BLaER1 (cell line): ENCODE measurements around the gene KIAA1210.
A peak's percentile ranks its signal among the peaks of the same experiment; 100 is the strongest.

Source experiments
- H3K27ac ChIP-seq: shearing (Covaris generic); formaldehyde crosslinking; 2 replicates; pipeline ENCODE4 v1.8.1; 2022
- H3K27me3 ChIP-seq: shearing (Covaris generic); formaldehyde crosslinking; 2 replicates; pipeline ENCODE4 v1.8.1; 2022
- H3K36me3 ChIP-seq: shearing (Covaris generic); formaldehyde crosslinking; 2 replicates; pipeline ENCODE4 v1.8.1; 2022
- H3K4me1 ChIP-seq: shearing (Covaris generic); formaldehyde crosslinking; 2 replicates; pipeline ENCODE4 v1.8.1; 2022
- H3K4me2 ChIP-seq: shearing (Covaris generic); formaldehyde crosslinking; 2 replicates; pipeline ENCODE4 v1.8.1; 2022
- H3K4me3 ChIP-seq: shearing (Covaris generic); formaldehyde crosslinking; 2 replicates; pipeline ENCODE4 v1.8.1; 2022
- H3K9ac ChIP-seq: shearing (Covaris generic); formaldehyde crosslinking; 2 replicates; pipeline ENCODE4 v1.8.1; 2022
- H3K9me3 ChIP-seq: shearing (Covaris generic); formaldehyde crosslinking; 2 replicates; pipeline ENCODE4 v1.8.1; 2022
- H4K20me1 ChIP-seq: shearing (Covaris generic); formaldehyde crosslinking; 2 replicates; pipeline ENCODE4 v1.8.1; 2022
- Cebpa-rat ChIP-seq: shearing (Covaris generic); IDR thresholded peaks from 2 replicates; pipeline ENCODE4 v1.8.1; 2022

KIAA1210 gene

GRCh38 chrX:119073200-119073905 lies 54.3 kb downstream of the KIAA1210 start:
- TF ChIP-seq Cebpa-rat, result no peak
- H3K4me3 ChIP-seq, result no peak overlapping the region
- H3K4me2 ChIP-seq, result no peak overlapping the region
- H3K9ac ChIP-seq, result no peak overlapping the region
- H3K4me1 ChIP-seq, result peaks cover 14% of the 10 kb centered on the region
- H3K9me3 ChIP-seq, result 0 out of 2 replicates have a peak, but pooled peaks cover 11% of the 10 kb centered on the region
- H4K20me1 ChIP-seq, result no peaks in the 10 kb centered on the region
- H3K27me3 ChIP-seq, result no peaks in the 10 kb centered on the region
- H3K36me3 ChIP-seq, result no peaks in the 10 kb centered on the region
- H3K27ac ChIP-seq, result no peak overlapping the region

- Histone ChIP-seq H3K4me3 (no peak within 1 kb of the TSS), H3K27me3 (no peaks in the 10 kb centered on the region), H4K20me1 (no peaks in the 10 kb centered on the region), H3K9me3 (0 out of 2 replicates have a peak, but pooled peaks cover 11% of the 10 kb centered on the region), H3K4me2 (peak within 1 kb of the TSS; percentile 53), H3K9ac (no peak within 1 kb of the TSS), H3K4me1 (peaks cover 20% of the 10 kb centered on the region), H3K36me3 (no peaks in the 10 kb centered on the region), H3K27ac (no peak within 1 kb of the TSS)
- no peak for TF ChIP-seq Cebpa-rat
These were observed 54.9 kb downstream of the KIAA1210 start, which contains the start of gene CT47C1 for GRCh38 chrX:119072744-119073143. CT47C1 (plus strand) TSS chrX:119072993; CDS start chrX:119073226, 233 bp downstream.

- peak overlapping the region; percentile 53 for H3K4me2 ChIP-seq
- peaks cover 34% of the 10 kb centered on the region for H3K4me1 ChIP-seq
- H3K9me3 ChIP-seq, result 0 out of 2 replicates have a peak, but pooled peaks cover 11% of the 10 kb centered on the region
- no peaks in the 10 kb centered on the region for H3K27me3 ChIP-seq
- no peaks in the 10 kb centered on the region for H4K20me1 ChIP-seq
- H3K36me3 ChIP-seq, result no peaks in the 10 kb centered on the region
- H3K27ac ChIP-seq, result no peak overlapping the region
- H3K9ac ChIP-seq, result no peak overlapping the region
- no peak for TF ChIP-seq Cebpa-rat
- H3K4me3 ChIP-seq, result no peak overlapping the region
These were observed 56.2 kb downstream of the KIAA1210 start for GRCh38 chrX:119071381-119071780.

- Histone ChIP-seq H3K27ac (no peak overlapping the region), H3K9me3 (0 out of 2 replicates have a peak, but pooled peaks cover 11% of the 10 kb centered on the region), H3K4me3 (no peak overlapping the region), H3K4me2 (no peak overlapping the region), H3K4me1 (peaks cover 40% of the 10 kb centered on the region), H4K20me1 (no peaks in the 10 kb centered on the region), H3K27me3 (no peaks in the 10 kb centered on the region), H3K9ac (no peak overlapping the region), H3K36me3 (no peaks in the 10 kb centered on the region)
- no peak for TF ChIP-seq Cebpa-rat
These were observed 57.9 kb downstream of the KIAA1210 start for GRCh38 chrX:119069762-119070161.

GRCh38 chrX:119069128-119069527 lies 58.5 kb downstream of the KIAA1210 start:
- Histone ChIP-seq H3K4me2 (no peak overlapping the region), H3K27me3 (no peaks in the 10 kb centered on the region), H3K9me3 (0 out of 2 replicates have a peak, but pooled peaks cover 11% of the 10 kb centered on the region), H3K4me3 (no peak overlapping the region), H3K36me3 (no peaks in the 10 kb centered on the region), H3K4me1 (peaks cover 40% of the 10 kb centered on the region), H3K27ac (no peak overlapping the region), H4K20me1 (no peaks in the 10 kb centered on the region), H3K9ac (no peak overlapping the region)
- no peak for TF ChIP-seq Cebpa-rat

GRCh38 chrX:119067023-119067739 lies 60.4 kb downstream of the KIAA1210 start:
- no peak for TF ChIP-seq Cebpa-rat
- no peaks in the 10 kb centered on the region for H3K9me3 ChIP-seq
- peak overlapping the region; percentile 77 for H3K4me2 ChIP-seq
- H3K9ac ChIP-seq, result no peak overlapping the region
- H3K27ac ChIP-seq, result no peak overlapping the region
- no peaks in the 10 kb centered on the region for H3K27me3 ChIP-seq
- H3K4me1 ChIP-seq, result peaks cover 40% of the 10 kb centered on the region
- no peaks in the 10 kb centered on the region for H4K20me1 ChIP-seq
- H3K4me3 ChIP-seq, result no peak overlapping the region
- H3K36me3 ChIP-seq, result no peaks in the 10 kb centered on the region

- no peak overlapping the region for H3K27ac ChIP-seq
- no peaks in the 10 kb centered on the region for H4K20me1 ChIP-seq
- no peak overlapping the region for H3K4me2 ChIP-seq
- no peak overlapping the region for H3K4me3 ChIP-seq
- no peak for TF ChIP-seq Cebpa-rat
- no peaks in the 10 kb centered on the region for H3K36me3 ChIP-seq
- H3K9ac ChIP-seq, result no peak overlapping the region
- no peaks in the 10 kb centered on the region for H3K27me3 ChIP-seq
- H3K9me3 ChIP-seq, result no peaks in the 10 kb centered on the region
- H3K4me1 ChIP-seq, result peaks cover 27% of the 10 kb centered on the region
These were observed 64.2 kb downstream of the KIAA1210 start for GRCh38 chrX:119063428-119063827.

- Histone ChIP-seq H3K4me3 (no peak overlapping the region), H3K27ac (no peak overlapping the region), H3K36me3 (no peaks in the 10 kb centered on the region), H3K4me2 (no peak overlapping the region), H3K27me3 (no peaks in the 10 kb centered on the region), H3K9ac (no peak overlapping the region), H3K9me3 (no peaks in the 10 kb centered on the region), H3K4me1 (peaks cover 21% of the 10 kb centered on the region), H4K20me1 (no peaks in the 10 kb centered on the region)
- TF ChIP-seq Cebpa-rat, result no peak
These were observed 64.8 kb downstream of the KIAA1210 start for GRCh38 chrX:119062750-119063374.

- no peaks in the 10 kb centered on the region for H3K36me3 ChIP-seq
- H3K27me3 ChIP-seq, result no peaks in the 10 kb centered on the region
- TF ChIP-seq Cebpa-rat, result no peak
These were observed 71.9 kb downstream of the KIAA1210 start for GRCh38 chrX:119055687-119056086.

GRCh38 chrX:119045884-119046283 lies 81.7 kb downstream of the KIAA1210 start:
- Histone ChIP-seq H3K27ac (no peak overlapping the region), H3K4me3 (no peak overlapping the region), H3K9me3 (no peaks in the 10 kb centered on the region), H3K9ac (no peak overlapping the region), H3K27me3 (no peaks in the 10 kb centered on the region), H3K4me2 (no peak overlapping the region), H3K4me1 (no peaks in the 10 kb centered on the region), H4K20me1 (no peaks in the 10 kb centered on the region), H3K36me3 (no peaks in the 10 kb centered on the region)
- no peak for TF ChIP-seq Cebpa-rat

More at GRCh38 chrX:119055687-119056086, 71.9 kb downstream of the KIAA1210 start:
- Histone ChIP-seq H3K4me1 (no peaks in the 10 kb centered on the region), H3K9ac (no peak overlapping the region), H3K9me3 (no peaks in the 10 kb centered on the region), H4K20me1 (no peaks in the 10 kb centered on the region), H3K4me3 (no peak overlapping the region), H3K4me2 (no peak overlapping the region), H3K27ac (no peak overlapping the region)
